ENCODE results near the gene NLRC3.

NLRC3 gene

DNA sequence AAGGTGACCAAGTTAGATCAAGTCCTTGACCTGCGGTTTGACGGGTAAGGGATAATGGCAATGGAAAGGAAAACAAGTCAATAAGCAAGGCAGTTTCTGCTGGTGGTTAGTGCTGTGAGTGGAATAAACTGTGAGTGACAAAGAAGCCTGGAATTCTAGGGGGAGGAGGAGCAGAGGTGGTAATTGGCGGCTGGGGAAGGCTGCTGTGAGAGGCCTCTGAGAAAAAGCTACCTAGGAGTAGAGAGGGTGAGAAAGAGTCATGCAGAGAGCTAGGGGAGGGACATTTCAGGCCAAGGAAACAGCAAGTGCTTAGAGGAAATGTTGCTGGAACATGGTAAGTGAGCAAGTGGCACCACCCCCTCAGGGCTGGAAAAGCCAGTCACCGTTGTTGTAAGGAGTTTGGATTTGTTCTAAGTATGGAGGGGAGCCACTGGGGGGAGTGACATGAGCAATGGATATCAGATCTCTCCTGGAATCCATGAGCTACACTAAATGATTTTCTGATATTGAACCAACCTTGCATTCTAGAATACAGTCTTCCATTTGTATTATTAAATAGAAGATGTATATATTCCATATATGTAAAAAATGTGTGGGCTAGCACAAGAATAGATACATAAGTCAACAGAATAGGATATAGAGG, 6.7 kb downstream of the NLRC3 start:
- no peaks in the 10 kb centered on the region for H3K9me2 ChIP-seq (replicated peaks; ENCODE audit: insufficient read depth, low read length)
- H3K9ac ChIP-seq (ENCODE audit: low read length), result no peak overlapping the region
- H3K4me3 ChIP-seq (ENCODE audit: insufficient read depth, low read length, poor library complexity, severe bottlenecking), result no peak overlapping the region
- H3F3A ChIP-seq (ENCODE audit: insufficient read depth), result peaks cover 4% of the 10 kb centered on the region; the same call in 1 of the 2 replicates
- H3K9me3 ChIP-seq (ENCODE audit: insufficient read depth, low read length), result no peaks in the 10 kb centered on the region
- no peak overlapping the region for H2AFZ ChIP-seq (ENCODE audit: low read depth, low read length, severe bottlenecking)
- no peak for TF ChIP-seq EZH2phosphoT487 (conservative IDR thresholded peaks at IDR 0.05; ENCODE audit: low read length)
- TF ChIP-seq, protein P1, sequence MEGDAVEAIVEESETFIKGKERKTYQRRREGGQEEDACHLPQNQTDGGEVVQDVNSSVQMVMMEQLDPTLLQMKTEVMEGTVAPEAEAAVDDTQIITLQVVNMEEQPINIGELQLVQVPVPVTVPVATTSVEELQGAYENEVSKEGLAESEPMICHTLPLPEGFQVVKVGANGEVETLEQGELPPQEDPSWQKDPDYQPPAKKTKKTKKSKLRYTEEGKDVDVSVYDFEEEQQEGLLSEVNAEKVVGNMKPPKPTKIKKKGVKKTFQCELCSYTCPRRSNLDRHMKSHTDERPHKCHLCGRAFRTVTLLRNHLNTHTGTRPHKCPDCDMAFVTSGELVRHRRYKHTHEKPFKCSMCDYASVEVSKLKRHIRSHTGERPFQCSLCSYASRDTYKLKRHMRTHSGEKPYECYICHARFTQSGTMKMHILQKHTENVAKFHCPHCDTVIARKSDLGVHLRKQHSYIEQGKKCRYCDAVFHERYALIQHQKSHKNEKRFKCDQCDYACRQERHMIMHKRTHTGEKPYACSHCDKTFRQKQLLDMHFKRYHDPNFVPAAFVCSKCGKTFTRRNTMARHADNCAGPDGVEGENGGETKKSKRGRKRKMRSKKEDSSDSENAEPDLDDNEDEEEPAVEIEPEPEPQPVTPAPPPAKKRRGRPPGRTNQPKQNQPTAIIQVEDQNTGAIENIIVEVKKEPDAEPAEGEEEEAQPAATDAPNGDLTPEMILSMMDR (IDR thresholded peaks at IDR 0.05; ENCODE audit: insufficient read depth, low read length, poor library complexity, severe bottlenecking), result no peak
- H3K27me3 ChIP-seq (ENCODE audit: low read length), result no peaks in the 10 kb centered on the region
- H3K36me3 ChIP-seq (ENCODE audit: low read length), result peaks cover 20% of the 10 kb centered on the region
- no peaks in the 10 kb centered on the region for H4K20me1 ChIP-seq (ENCODE audit: low read depth, low read length)
- H3K27ac ChIP-seq (ENCODE audit: low read depth, low read length), result no peak overlapping the region
- H3K79me2 ChIP-seq (ENCODE audit: insufficient read depth, low read length), result peaks cover 84% of the 10 kb centered on the region
- H3K4me2 ChIP-seq (ENCODE audit: low read depth, low read length, poor library complexity, severe bottlenecking), result no peak overlapping the region

DNA sequence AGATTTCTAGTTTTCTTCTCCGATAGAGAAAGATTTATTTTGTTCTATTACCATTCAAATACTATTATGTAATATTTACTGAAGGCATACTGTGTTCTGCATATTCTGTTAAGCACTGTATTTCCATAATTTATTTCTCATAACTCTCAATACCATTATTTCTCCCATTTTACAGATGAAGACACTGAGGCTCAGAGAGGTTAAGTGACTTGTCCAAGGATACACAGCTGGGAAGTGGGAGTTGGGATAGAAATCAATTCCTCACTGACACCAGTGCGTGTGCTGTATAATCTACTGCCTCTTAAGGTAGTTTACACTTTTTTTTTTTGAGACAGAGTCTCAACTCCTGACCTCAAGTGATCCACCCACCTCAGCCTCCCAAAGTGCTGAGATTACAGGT, 7.4 kb downstream of the NLRC3 start:
- no peak overlapping the region for H2AFZ ChIP-seq (ENCODE audit: low read depth, low read length, severe bottlenecking)
- no peak overlapping the region for H3K27ac ChIP-seq (ENCODE audit: low read depth, low read length)
- H4K20me1 ChIP-seq (ENCODE audit: low read depth, low read length), result no peaks in the 10 kb centered on the region
- H3F3A ChIP-seq (ENCODE audit: insufficient read depth), result peaks cover 2% of the 10 kb centered on the region; the same call in 1 of the 2 replicates
- H3K9me3 ChIP-seq (ENCODE audit: insufficient read depth, low read length), result no peaks in the 10 kb centered on the region
- H3K27me3 ChIP-seq (ENCODE audit: low read length), result no peaks in the 10 kb centered on the region
- H3K4me3 ChIP-seq (ENCODE audit: insufficient read depth, low read length, poor library complexity, severe bottlenecking), result no peak overlapping the region
- no peak overlapping the region for H3K9ac ChIP-seq (ENCODE audit: low read length)
- TF ChIP-seq, protein P1 (IDR thresholded peaks at IDR 0.05; ENCODE audit: insufficient read depth, low read length, poor library complexity, severe bottlenecking), result no peak
- no peak for TF ChIP-seq EZH2phosphoT487 (conservative IDR thresholded peaks at IDR 0.05; ENCODE audit: low read length)
- no peak overlapping the region for H3K4me2 ChIP-seq (ENCODE audit: low read depth, low read length, poor library complexity, severe bottlenecking)
- H3K9me2 ChIP-seq (replicated peaks; ENCODE audit: insufficient read depth, low read length), result no peaks in the 10 kb centered on the region
- H3K36me3 ChIP-seq (ENCODE audit: low read length), result peaks cover 20% of the 10 kb centered on the region
- H3K79me2 ChIP-seq (ENCODE audit: insufficient read depth, low read length), result peaks cover 78% of the 10 kb centered on the region

DNA sequence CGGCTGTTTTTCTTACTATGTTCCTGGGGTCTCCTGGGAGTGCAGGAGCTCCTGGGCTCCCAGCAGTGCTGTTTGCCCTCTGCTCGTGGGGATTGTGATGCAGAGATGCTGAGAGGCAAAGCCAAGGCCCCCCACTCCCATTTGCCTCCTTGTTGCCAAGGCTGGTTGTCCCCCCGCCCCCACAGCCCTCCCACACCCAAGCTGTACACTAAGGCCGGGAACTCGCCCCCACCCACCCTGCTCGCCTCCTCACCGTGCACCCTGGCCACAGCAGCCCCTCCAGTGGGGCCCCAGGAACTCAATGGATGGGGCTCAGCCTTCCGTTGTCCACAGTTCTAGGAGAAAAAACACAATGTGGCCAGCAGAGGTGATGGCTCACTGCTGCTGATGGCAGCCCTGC, 10.2 kb downstream of the NLRC3 start:
- Histone ChIP-seq H3K36me3 (ENCODE audit: low read length) (peaks cover 14% of the 10 kb centered on the region), H3K4me3 (ENCODE audit: insufficient read depth, low read length, poor library complexity, severe bottlenecking) (no peak overlapping the region), H4K20me1 (ENCODE audit: low read depth, low read length) (no peaks in the 10 kb centered on the region), H2AFZ (ENCODE audit: low read depth, low read length, severe bottlenecking) (no peak overlapping the region), H3K9me2 (replicated peaks; ENCODE audit: insufficient read depth, low read length) (no peaks in the 10 kb centered on the region), H3F3A (ENCODE audit: insufficient read depth) (no peaks in the 10 kb centered on the region; the same call in 1 of the 2 replicates), H3K27ac (ENCODE audit: low read depth, low read length) (no peak overlapping the region), H3K9me3 (ENCODE audit: insufficient read depth, low read length) (no peaks in the 10 kb centered on the region), H3K79me2 (ENCODE audit: insufficient read depth, low read length) (peaks cover 50% of the 10 kb centered on the region), H3K27me3 (ENCODE audit: low read length) (no peaks in the 10 kb centered on the region), H3K4me2 (ENCODE audit: low read depth, low read length, poor library complexity, severe bottlenecking) (no peak overlapping the region), H3K9ac (ENCODE audit: low read length) (no peak overlapping the region)
- no peak for TF ChIP-seq EZH2phosphoT487 (conservative IDR thresholded peaks at IDR 0.05; ENCODE audit: low read length)
- TF ChIP-seq, protein P1 (IDR thresholded peaks at IDR 0.05; ENCODE audit: insufficient read depth, low read length, poor library complexity, severe bottlenecking), result no peak
